Hepatocyte (in vitro differentiated cells): ENCODE data around the gene LIN9. TPM values are rescaled to one million over a fixed set of nuclear protein-coding genes. Genes with fewer than 3 reads are reported as not detected.
A peak's percentile ranks its signal among the peaks of the same experiment; 100 is the strongest.

Source experiments
- DNase-seq: peaks from one replicate; pipeline ENCODE4 v3.0.0-alpha.2; 2016; ENCODE audit warnings: low spot score
- H2AFZ ChIP-seq: fragments of 200-600 bp; sonication (generic); 2 replicates; pipeline ENCODE4 v1.6.0; 2016; ENCODE audit warnings: antibody characterized with exemption, mild to moderate bottlenecking
- H3K27ac ChIP-seq: fragments of 200-600 bp; sonication (generic); 2 replicates; pipeline ENCODE4 v1.5.1; 2016; ENCODE audit warnings: mild to moderate bottlenecking
- H3K27me3 ChIP-seq: fragments of 200-600 bp; sonication (generic); 2 replicates; pipeline ENCODE4 v1.6.1; 2016
- H3K36me3 ChIP-seq: fragments of 200-600 bp; sonication (generic); replicated peaks from 2 replicates; pipeline ENCODE4 v1.5.1; 2016; ENCODE audit warnings: low read depth; ENCODE audit not compliant: insufficient read depth
- H3K4me1 ChIP-seq: fragments of 200-600 bp; sonication (generic); 2 replicates; pipeline ENCODE4 v1.5.1; 2016; ENCODE audit warnings: mild to moderate bottlenecking, moderate library complexity; ENCODE audit not compliant: insufficient read depth
- H3K4me2 ChIP-seq: fragments of 200-600 bp; sonication (generic); 2 replicates; pipeline ENCODE4 v1.6.0; 2016
- H3K4me3 ChIP-seq: fragments of 200-600 bp; sonication (generic); 2 replicates; pipeline ENCODE4 v1.5.1; 2016; ENCODE audit warnings: mild to moderate bottlenecking
- H3K79me2 ChIP-seq: fragments of 200-600 bp; sonication (generic); 2 replicates; pipeline ENCODE4 v1.6.0; 2017; ENCODE audit warnings: mild to moderate bottlenecking
- H3K9me2 ChIP-seq: fragments of 200-600 bp; sonication (generic); replicated peaks from 2 replicates; pipeline ENCODE4 v1.6.0; 2017; ENCODE audit warnings: mild to moderate bottlenecking; ENCODE audit not compliant: insufficient read depth
- H3K9me3 ChIP-seq: fragments of 200-600 bp; sonication (generic); 2 replicates; pipeline ENCODE4 v1.5.1; 2016; ENCODE audit warnings: low read depth, mild to moderate bottlenecking
- H4K20me1 ChIP-seq: fragments of 200-600 bp; sonication (generic); 2 replicates; pipeline ENCODE4 v1.6.0; 2016; ENCODE audit warnings: mild to moderate bottlenecking; ENCODE audit not compliant: insufficient read depth, poor library complexity, severe bottlenecking
- EZH2 ChIP-seq: fragments of 200-600 bp; sonication (generic); IDR thresholded peaks from 2 replicates; pipeline ENCODE4 v1.6.1; 2016; ENCODE audit warnings: antibody characterized with exemption, mild to moderate bottlenecking, borderline replicate concordance
- EZH2phosphoT487 ChIP-seq: fragments of 200-600 bp; sonication (generic); IDR thresholded peaks from one replicate; pipeline ENCODE4 v1.6.1; 2018; ENCODE audit warnings: antibody characterized with exemption, mild to moderate bottlenecking, low read depth, moderate library complexity; ENCODE audit not compliant: unreplicated experiment, severe bottlenecking
- WGBS: methylation state at CpG from one replicate; pipeline ENCODE4 v1.1.6; 2016; ENCODE audit warnings: low lambda C conversion rate; ENCODE audit errors: missing lambda C conversion rate; 5-methylcytosine and 5-hydroxymethylcytosine counted together
- polyA plus RNA-seq: library from polyadenylated mRNA; unstranded; fragments of >200 nt; fragmentation: Nextera tagmentation; extraction: Ambion mirVana; gene quantifications from 2 replicates; pipeline ENCODE4 v1.2.1, GENCODE V29; 2016
- total RNA-seq: library from RNA; depleted of rRNA; stranded (reverse); fragments of >200 nt; gene quantifications from 2 replicates; pipeline ENCODE4 v1.2.3, GENCODE V29; 2014
- TF ChIP-seq, protein P1 (sequence below): fragments of 200-600 bp; sonication (generic); IDR thresholded peaks from 2 replicates; pipeline ENCODE4 v1.5.1; 2016; ENCODE audit warnings: antibody characterized with exemption, mild to moderate bottlenecking; ENCODE audit not compliant: poor library complexity

The LIN9 gene
- total and polyA plus RNA-seq, 2 experiments from 2014 or later = 2.9 to 6.2 TPM

DNA sequence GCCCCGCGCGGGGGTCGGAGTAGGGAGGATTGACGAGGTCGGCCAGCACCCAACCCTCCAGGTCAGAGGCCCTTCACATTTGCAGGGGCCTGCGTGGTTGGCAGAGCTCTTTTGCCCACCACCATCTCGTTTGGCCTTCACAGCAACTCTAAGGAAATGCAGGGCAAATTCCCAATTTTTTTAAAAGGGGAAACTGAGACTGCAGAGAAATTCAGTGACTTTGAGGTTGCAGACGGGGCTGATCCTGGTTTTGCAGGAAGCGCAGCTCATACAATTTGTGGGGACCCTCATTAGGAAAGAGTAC is 122.0 kb downstream of the LIN9 start:
- peak overlapping the region; percentile 59 for H3K4me3 ChIP-seq
- no peak for DNase-seq

DNA sequence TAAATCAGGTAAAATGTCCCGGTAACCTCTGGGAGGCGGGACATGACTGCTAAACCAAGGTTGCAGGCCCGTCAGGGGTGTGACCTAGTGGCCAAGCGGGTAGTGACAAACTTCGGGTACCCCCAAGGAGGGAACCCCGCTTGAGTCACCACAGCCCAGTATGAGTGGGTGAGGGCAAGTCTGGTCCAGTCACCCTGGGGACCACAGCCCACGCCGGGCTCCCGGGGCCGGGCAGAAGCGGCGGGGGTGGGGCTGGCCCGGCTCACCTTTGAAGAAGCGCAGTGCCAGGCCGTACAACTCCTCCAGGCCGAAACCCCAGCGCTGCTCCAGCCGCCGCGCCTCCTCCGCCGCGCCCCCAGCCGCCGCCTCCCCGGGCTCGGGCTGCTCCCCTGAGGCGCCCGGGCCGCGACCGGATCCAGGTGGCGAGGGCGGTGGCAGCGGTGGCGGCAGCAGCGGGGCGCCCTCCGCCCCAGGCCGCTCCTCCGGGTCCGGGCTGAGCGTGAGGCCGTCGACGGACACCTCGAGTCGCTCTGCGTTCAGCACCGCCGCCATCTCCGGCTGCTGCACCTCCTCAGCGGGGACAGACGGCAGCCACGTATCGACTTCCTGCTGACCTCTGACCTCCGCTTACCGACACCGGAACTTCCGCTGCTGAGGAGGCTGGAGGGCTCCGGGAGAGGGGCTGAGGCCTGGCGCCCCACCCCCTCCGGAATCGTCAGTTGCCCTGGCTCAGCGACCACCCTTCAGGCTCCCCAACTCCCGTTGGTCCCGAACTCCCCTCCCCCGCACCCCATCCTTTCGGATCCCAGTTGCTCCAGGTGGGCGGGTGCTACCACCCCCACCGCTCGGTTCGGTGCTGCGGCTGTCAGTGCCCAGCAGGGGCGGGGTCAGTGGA is 122.6 kb downstream of the LIN9 start, which contains the start of gene ACBD3:
Gene ACBD3, minus strand, starts transcription at position 618 of the 895 bp plus-strand sequence. Its CDS starts 66 bp downstream, at position 552.
- Histone ChIP-seq H3K27ac (peak within 1 kb of the TSS; percentile 97), H4K20me1 (peaks cover 43% of the 10 kb centered on the region), H3K9me3 (no peaks in the 10 kb centered on the region), H3K9me2 (no peaks in the 10 kb centered on the region), H3K4me1 (peaks cover 26% of the 10 kb centered on the region), H3K4me3 (peak within 1 kb of the TSS; percentile 59), H2AFZ (peak within 1 kb of the TSS; percentile 91), H3K27me3 (no peaks in the 10 kb centered on the region), H3K4me2 (peak within 1 kb of the TSS; percentile 87), H3K36me3 (no peaks in the 10 kb centered on the region), H3K79me2 (peaks cover 49% of the 10 kb centered on the region)
- TF ChIP-seq EZH2phosphoT487 (no peak), EZH2 (no peak)
- TF ChIP-seq, protein P1, sequence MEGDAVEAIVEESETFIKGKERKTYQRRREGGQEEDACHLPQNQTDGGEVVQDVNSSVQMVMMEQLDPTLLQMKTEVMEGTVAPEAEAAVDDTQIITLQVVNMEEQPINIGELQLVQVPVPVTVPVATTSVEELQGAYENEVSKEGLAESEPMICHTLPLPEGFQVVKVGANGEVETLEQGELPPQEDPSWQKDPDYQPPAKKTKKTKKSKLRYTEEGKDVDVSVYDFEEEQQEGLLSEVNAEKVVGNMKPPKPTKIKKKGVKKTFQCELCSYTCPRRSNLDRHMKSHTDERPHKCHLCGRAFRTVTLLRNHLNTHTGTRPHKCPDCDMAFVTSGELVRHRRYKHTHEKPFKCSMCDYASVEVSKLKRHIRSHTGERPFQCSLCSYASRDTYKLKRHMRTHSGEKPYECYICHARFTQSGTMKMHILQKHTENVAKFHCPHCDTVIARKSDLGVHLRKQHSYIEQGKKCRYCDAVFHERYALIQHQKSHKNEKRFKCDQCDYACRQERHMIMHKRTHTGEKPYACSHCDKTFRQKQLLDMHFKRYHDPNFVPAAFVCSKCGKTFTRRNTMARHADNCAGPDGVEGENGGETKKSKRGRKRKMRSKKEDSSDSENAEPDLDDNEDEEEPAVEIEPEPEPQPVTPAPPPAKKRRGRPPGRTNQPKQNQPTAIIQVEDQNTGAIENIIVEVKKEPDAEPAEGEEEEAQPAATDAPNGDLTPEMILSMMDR = no peak
- under 1% methylated on average over 43 of the region's 75 CpGs for WGBS
- peak; percentile 94 for DNase-seq

More for the DNA sequence above, 122.0 kb downstream of the LIN9 start:
- H3K4me1 ChIP-seq = peaks cover 20% of the 10 kb centered on the region
- peak overlapping the region; percentile 87 for H3K4me2 ChIP-seq
- H4K20me1 ChIP-seq = peaks cover 37% of the 10 kb centered on the region
- no peaks in the 10 kb centered on the region for H3K9me2 ChIP-seq
- WGBS = 11% methylated on average over 10 of the region's 10 CpGs
- no peaks in the 10 kb centered on the region for H3K27me3 ChIP-seq
- peak overlapping the region; percentile 97 for H3K27ac ChIP-seq
- H3K36me3 ChIP-seq = no peaks in the 10 kb centered on the region
- no peak for TF ChIP-seq EZH2phosphoT487
- TF ChIP-seq, protein P1 = no peak
- TF ChIP-seq EZH2 = no peak
- no peaks in the 10 kb centered on the region for H3K9me3 ChIP-seq
- peak overlapping the region; percentile 91 for H2AFZ ChIP-seq
- peaks cover 43% of the 10 kb centered on the region for H3K79me2 ChIP-seq

DNA sequence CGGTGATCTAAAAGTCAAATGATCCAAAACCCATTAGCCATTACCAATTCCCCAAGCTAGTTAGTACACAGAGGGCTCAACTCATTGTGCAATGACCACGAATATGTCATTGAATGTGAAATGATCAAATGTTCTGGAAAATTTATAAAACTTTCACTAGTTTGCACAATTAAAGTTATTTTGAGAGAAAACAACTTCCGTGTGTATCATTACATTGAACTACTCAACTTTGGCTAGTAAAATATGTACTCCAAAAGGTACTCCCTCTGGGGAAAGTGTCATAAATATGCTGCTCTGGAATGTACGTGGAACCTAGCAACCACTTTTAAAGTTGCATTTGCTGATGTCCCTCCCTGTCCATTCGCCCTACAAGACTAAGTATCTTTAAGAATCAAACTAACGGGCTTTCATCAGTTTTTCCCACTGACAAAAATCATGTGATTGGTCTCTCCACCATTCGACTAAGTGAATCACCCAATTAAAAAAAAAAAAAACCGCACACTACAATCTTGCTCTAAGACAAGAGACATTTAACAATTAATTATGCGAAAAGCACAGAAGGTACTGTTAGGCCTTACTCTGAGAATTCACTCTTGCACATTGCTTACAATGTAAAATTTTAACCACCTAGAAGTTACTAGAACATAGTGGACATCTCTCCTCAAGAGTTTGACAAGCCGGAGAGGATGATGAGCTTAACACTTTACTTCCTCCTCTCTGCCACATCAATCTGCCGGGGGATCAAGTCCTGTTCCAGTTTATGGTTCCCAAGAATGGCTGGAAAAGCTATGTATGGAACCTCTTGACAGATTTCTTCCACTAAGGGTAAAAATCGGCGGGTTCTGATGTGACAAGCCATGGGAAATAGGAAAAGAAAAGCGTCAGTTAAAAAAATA is 123.6 kb downstream of the LIN9 start:
- WGBS = 42% methylated on average over 14 of the region's 14 CpGs
- no peak for DNase-seq
- Histone ChIP-seq H3K4me3 (peak overlapping the region; percentile 59), H4K20me1 (peaks cover 52% of the 10 kb centered on the region), H3K27ac (peak overlapping the region; percentile 97), H2AFZ (no peak overlapping the region), H3K79me2 (peaks cover 59% of the 10 kb centered on the region), H3K27me3 (no peaks in the 10 kb centered on the region), H3K4me1 (peaks cover 30% of the 10 kb centered on the region), H3K4me2 (peak overlapping the region; percentile 87), H3K36me3 (no peaks in the 10 kb centered on the region), H3K9me2 (no peaks in the 10 kb centered on the region), H3K9me3 (no peaks in the 10 kb centered on the region)
- TF ChIP-seq EZH2 = no peak
- no peak for TF ChIP-seq EZH2phosphoT487
- TF ChIP-seq, protein P1 = no peak
